Fibroblast of the conjunctiva (primary cell): ENCODE results near the gene PDE4A.
"Not testable (repeated sequence)": the region's sequence is repeated elsewhere in the genome, so short reads cannot be mapped to it uniquely, and the experiment has no call there.

Experiments used
- DNase-seq: peaks from one replicate; pipeline ENCODE4 v3.0.0-alpha.2; 2010; ENCODE audit warnings: low read depth

PDE4A gene

DNA sequence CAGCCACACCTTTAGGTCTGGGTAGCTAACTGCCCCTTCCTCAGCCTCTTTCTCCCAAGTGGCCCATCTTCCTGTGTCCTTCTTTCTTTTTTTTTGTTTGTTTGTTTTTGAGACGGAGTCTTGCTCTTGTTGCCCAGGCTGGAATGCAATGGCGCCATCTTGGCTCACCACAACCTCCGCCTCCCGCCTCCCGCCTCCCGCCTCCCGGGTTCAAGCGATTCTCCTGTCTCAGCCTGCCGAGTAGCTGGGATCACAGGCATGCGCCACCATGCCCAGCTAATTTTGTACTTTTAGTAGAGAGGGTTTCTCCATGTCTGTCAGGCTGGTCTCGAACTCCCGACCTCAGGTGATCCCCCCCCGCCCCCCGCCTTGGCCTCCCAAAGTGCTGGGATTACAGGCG lies 41.7 kb downstream of the PDE4A start:
- DNase-seq: not testable (repeated sequence)

DNA sequence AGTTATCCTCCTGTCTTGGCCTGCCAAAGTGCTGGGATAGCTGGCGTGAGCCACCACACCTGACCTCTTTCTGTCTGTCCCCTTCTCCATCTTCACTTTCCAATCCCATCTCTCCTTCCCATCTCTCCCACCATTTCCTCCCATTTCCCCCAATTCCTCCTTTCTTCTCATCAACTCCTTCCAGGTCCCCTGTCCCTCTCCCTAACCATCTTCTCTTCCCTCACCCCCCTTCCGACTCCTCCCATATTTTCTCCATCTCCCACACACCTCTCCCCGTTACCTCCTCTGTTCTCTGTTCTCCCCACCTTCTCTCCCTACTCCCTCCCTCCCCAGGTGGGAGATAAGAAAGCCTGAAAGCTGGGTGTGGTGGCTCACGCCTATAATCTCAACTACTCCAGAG lies 42.2 kb downstream of the PDE4A start:
- no peak for DNase-seq

DNA sequence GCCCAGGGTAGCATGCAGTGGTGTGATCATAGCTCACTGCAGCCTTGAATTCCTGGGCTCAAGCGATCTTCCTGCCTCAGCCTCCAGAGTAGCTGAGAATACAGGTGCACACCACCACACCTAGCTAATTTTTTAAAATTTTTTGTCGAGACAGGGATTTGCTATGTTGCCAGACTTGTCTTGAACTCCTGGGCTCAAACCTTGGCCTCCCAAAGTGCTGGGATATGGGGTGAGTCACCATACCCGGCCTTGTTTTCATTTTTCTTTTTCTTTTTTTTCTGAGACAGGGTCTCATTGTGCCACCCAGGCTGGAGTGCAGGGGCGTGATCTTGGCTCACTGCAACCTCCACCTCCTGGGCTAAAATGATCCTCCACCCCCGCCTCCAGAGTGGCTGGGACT lies 44.1 kb downstream of the PDE4A start:
- DNase-seq: no peak

DNA sequence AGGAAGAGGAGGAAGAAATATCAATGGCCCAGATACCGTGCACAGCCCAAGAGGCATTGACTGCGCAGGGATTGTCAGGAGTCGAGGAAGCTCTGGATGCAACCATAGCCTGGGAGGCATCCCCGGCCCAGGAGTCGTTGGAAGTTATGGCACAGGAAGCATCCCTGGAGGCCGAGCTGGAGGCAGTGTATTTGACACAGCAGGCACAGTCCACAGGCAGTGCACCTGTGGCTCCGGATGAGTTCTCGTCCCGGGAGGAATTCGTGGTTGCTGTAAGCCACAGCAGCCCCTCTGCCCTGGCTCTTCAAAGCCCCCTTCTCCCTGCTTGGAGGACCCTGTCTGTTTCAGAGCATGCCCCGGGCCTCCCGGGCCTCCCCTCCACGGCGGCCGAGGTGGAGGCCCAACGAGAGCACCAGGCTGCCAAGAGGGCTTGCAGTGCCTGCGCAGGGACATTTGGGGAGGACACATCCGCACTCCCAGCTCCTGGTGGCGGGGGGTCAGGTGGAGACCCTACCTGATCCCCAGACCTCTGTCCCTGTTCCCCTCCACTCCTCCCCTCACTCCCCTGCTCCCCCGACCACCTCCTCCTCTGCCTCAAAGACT lies 46.9 kb downstream of the PDE4A start:
- DNase-seq: no peak

GRCh38 chr19:10468133-10468532 lies 47.8 kb downstream of the PDE4A start:
- no peak for DNase-seq

- DNase-seq: no peak
Measured at GRCh38 chr19:10471909-10472308, 51.6 kb downstream of the PDE4A start.

GRCh38 chr19:10473192-10473591 lies 52.9 kb downstream of the PDE4A start:
- DNase-seq: no peak

- DNase-seq: no peak
Measured at GRCh38 chr19:10474962-10475451, 54.7 kb downstream of the PDE4A start.

DNA sequence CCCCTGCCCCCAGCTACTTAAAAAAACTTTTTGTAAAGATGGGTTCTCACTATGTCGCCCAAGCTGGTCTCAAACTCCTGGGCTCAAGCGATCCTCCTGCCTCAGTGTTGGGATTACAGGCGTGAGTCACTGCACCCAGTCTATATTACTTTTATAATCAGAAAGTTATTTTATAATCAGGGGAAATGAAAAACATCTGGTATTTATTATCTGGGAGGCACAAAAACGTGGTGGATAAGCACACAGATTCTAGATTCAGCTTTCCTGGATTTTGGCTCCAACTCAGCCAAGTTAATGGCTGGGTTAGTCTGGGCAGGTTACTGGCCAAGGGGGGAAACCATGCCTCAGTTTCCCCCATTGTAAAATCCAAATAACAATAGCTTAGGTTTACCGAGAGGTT lies 58.1 kb downstream of the PDE4A start:
- no peak for DNase-seq

DNA sequence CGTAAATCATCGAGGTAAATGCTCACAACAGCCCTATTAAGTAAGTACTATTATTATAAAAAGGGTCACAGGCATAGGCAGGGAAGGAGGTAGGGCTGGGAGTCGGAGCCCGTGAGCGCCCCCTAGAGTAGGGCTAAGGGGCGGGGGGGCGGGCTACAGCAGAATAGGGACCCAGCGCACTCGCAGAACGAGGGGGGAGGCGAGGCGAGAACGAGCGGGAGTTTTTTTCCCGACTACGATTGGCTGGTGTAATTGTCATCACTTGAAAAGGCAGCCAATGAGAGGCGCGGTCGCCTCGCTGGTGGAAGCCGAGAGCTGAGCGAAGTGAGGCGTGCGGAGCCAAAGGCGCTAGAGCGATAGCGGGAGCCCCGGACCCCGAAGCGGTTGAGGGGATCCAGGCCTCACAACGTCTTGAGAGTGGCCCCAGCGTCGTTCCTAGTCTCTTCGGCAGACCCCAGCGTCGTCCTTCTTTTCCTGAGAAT lies 58.6 kb downstream of the PDE4A start:
- DNase-seq: peak; percentile 61

- no peak for DNase-seq
Measured at GRCh38 chr19:10486551-10486950, 66.2 kb downstream of the PDE4A start.

- DNase-seq: no peak
Measured at GRCh38 chr19:10491472-10492047, 71.2 kb downstream of the PDE4A start.

- DNase-seq: no peak
Measured at GRCh38 chr19:10497371-10497770, 77.0 kb downstream of the PDE4A start.

DNA sequence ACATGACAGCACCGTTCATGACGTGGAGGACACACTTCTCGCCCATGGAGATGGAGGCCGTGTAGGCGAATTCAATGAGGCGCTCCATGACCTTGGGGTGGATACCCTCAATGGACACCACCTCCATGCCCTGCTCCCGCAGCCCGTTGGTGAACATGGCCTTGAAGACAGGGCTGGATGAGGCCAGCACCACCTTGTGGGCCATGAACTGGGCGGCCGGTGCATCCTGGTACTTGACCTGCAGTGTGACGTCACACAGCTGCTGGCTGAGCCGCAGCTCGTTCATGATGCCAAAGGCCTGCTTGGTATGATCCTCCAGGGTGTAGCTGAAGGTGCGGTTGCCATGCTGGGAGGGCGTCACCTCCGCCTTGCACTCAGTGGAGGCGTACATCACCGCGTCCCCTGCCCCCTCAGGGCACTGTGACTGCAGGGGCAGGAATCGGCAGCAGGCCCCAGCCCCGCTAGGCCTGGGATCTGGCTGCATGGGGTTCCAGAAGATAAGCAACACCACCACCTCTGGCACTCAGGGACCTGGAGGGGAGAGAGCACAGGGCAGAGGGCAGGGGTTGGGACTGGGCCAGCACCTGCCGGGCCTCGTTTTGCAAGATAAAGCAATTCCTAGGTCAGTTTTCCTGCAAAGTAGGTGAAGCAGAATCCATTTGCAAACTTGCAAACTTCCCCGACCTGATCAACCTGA lies 79.4 kb downstream of the PDE4A start:
- no peak for DNase-seq

DNA sequence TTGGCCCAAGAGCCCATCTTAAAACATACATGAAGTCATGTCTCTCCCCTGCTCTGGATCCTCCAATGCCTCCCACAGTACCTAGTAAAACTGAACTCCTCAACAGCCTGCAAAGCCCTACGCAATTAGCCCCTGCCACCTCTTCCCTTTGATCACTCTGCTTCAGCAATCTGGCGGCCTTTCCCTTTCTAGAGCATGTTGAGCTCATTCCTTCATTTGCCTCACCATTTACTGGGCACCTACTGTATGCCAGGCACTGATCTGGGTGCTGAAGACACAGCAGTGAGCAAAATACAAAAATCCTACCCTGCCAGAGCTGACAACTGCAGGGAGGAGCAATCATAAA lies 79.9 kb downstream of the PDE4A start:
- DNase-seq: no peak

DNA sequence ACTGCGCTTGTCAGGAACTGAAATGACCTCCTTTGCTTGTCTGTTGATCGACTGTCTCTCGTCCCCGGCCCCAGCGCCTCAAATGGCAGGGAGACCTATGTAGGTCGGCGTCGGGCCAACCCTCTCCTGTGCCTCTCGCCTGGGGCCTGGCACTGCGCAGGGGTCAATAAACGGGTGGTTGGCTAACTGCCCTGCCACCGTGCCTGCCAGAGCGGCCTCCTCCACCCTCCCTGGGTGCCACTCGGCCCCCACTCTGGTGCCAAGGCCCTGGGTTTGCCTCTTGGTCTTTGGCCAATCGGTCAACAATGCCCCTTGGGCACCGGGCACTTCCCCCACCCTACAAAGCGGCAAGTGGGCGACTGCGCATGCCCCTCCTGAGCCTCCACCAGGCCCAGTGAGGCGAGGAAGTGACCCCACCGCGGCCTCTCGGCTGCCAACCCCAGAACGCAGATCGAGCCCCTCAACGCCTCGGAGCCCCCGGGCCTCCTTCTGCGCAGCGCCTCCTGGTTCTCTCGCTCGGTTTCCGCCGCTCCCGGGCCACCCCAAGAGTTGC lies 81.7 kb downstream of the PDE4A start:
- no peak for DNase-seq

DNA sequence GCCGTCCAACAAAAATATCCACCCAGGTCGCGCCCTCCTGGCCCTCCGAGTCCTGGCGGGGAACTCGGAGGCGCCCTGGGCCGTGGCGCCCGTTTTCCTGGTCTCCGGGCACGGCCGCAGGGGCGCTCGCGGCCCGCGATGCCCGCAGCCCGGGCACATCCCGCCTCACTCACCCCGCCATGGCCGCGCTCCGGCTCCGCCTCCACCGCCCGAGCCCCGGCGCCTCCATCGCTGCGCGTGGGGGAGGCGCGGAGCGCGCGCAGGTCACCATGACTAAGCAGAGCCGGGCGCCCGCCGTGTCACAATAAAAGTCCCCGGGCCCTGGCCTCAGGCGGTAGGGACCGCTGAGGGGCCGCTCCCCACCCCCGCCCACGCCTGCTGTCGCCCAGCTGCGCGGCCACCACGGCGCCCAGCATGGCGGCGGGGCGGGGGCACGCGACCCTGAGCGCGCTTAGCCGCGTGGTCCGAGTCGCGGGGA lies 82.2 kb downstream of the PDE4A start:
- DNase-seq: peak; percentile 75

DNA sequence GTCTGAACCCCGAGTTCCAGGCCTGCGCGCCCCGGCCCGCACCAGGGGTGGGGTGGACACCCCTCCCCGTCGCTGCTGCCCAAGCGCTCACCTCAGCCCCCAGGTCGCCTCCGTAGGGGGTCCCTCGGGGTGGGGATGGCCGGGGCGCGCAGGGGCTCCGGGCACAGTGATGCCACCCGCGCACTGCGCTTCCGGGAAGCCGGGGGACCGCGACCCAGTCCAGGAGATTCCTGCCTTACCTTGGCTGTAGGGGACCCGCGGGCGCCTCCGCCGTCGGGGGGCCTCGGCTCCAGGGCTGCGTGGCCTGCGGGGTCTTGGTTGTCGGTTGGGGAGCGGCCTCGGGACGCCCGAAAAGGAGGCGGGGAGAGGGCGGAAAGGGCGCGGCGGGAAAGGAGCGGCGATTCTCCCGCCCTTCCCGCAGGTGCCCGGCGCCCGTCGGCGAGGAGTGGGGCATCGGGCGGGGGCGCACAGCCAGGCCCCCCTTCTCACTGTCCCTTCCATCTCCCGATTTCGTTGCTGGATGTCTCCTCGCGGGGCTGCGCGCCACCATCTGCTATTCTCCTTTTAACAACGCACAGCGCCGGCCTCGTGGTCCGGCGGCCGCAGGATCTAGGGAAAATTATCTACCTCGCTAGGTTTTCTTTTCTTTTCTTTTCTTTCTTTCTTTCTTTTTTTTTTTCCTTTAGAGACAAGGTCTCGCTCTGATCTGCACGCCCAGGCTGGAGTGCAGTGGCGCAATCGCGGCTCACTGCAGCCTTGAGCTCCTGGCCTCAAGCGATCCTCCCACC lies 82.9 kb downstream of the PDE4A start, which contains the start of gene KEAP1:
Gene KEAP1 (minus strand): TSS at position 355 of the 788 bp plus-strand sequence. CDS start 3,323 bp downstream, outside the sequence.
- DNase-seq: no peak

GRCh38 chr19:10505583-10506229 lies 85.4 kb downstream of the PDE4A start:
- peak; percentile 39 for DNase-seq

- no peak for DNase-seq
Measured at GRCh38 chr19:10508036-10508435, 87.7 kb downstream of the PDE4A start.

GRCh38 chr19:10508707-10509106 lies 88.4 kb downstream of the PDE4A start:
- no peak for DNase-seq
